SIG-M5 treated with dmso at 0.1 percent for 504 hours (cell line): ENCODE results near the gene VIM.
"Not testable (repeated sequence)": the region's sequence is repeated elsewhere in the genome, so short reads cannot be mapped to it uniquely, and the experiment has no call there.

Source experiments
- DNase-seq: peaks from one replicate; lab custom pipeline; 2025; ENCODE audit not compliant: unreplicated experiment; lab: John Stamatoyannopoulos, UW

Gene VIM

GRCh38 chr10:17255512-17255911 is 27.5 kb downstream of the VIM start:
- peak; percentile 23 for DNase-seq

- no peak for DNase-seq
Measured at GRCh38 chr10:17256051-17256450, 28.0 kb downstream of the VIM start.

- DNase-seq = no peak
Measured at GRCh38 chr10:17256627-17257026, 28.6 kb downstream of the VIM start.

GRCh38 chr10:17257466-17258321 is 29.7 kb downstream of the VIM start:
- DNase-seq = peak; percentile 75

DNA sequence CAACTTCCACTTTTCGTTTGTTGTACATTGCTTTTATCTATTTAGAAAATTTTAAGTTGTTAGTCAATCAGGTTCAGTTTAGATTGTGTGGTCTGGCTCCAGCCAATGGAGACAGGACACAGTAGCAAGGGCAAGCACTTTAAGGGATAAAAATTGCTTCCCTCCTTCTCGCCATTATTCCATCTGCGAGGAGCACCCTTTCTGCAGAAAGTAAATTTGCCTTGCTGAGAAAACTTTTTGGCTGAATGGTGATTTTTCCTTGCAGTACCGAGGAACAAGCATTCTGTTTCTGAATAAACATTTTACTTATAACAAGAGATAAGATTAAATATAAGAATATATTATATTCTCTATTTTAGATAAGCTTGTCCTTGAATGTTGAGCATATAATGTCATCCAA is 34.5 kb downstream of the VIM start:
- no peak for DNase-seq

- DNase-seq = no peak
Measured at GRCh38 chr10:17263580-17263979, 35.5 kb downstream of the VIM start.

DNA sequence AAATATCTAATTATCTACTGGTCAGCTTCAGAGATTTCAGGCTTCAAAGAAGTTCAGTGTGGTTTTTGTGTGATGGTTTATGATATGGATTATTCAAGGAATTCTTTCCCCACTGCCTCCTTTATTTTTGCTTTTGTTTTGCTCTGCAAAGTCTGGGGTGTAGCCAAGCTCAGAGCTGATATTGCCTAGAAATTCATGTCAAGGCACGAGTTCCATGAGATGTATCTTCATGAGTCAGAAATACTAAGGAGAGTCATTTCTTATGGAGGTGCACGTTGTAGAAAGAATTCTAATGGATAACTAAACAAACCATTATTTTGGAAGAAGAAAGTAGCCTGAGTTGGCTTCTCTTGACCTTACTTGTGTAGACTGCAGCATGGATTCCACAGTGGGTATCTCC is 37.4 kb downstream of the VIM start:
- DNase-seq = no peak

- DNase-seq = not testable (repeated sequence)
Measured at GRCh38 chr10:17266549-17266948, 38.5 kb downstream of the VIM start.

- no peak for DNase-seq
Measured at GRCh38 chr10:17272648-17273047, 44.6 kb downstream of the VIM start.

DNA sequence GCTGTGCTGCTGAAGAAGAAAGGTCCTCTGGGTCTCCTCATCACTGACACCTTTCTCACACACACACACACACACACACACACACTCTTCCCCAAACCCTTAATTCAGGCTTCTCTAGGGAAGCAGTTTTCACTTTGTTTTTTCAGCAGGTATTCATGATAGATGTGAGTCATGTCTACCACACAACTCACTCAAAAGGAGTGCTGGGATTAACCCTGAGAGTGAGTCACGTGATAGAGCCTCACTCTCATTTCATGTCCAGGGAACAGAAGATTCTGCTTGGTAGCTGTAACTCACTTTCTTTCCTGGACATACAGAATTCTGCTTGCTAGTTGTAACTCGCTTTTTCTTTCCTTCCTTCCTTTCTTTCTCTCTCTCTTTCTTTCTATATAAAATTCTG is 45.4 kb downstream of the VIM start:
- no peak for DNase-seq

DNA sequence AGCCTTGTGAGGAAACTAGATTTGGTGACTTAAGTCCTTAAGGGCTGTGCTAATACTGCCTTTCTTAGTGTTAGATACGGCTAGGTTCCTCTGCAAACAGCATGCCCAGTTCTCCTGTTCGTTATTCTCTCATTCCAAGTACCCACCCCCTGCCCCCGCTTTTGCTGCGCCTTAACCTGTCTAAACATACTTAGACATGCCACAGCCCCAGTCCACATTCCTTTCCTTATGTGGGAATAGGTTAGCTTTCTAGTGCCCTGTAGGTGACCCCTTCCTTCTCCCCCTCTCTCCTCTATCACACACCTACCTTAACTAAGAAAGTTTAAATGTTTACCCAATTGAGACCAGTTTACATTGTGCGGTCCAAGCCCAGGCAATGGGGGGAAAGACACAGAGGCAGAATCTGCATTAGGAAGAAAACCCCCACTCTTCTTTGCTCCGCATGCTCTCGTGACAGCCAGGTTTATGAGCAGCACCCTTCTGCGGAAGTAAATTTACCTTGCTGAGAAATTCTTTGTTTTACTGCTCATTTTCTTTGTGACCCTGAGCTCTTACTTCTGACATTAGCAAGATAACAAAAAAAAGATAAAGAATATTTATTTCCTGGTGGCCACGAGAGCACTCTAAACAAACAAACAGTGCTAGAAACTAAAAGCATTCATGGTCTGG is 48.8 kb downstream of the VIM start:
- no peak for DNase-seq

GRCh38 chr10:17278607-17279240 is 50.7 kb downstream of the VIM start:
- DNase-seq = no peak

- DNase-seq = no peak
Measured at GRCh38 chr10:17282311-17282710, 54.3 kb downstream of the VIM start.

GRCh38 chr10:17286562-17287550 is 58.8 kb downstream of the VIM start:
- DNase-seq = no peak
